H1 (cell line): ENCODE results near the gene RMP24.

Experiments
- CEBPB ChIP-seq: IDR thresholded peaks from 2 replicates; pipeline ENCODE4 v1.6.1; 2012; ENCODE audit warnings: low read depth, low read length
- GABPA ChIP-seq: IDR thresholded peaks from 2 replicates; pipeline ENCODE4 v1.6.1; 2011; ENCODE audit warnings: mild to moderate bottlenecking, low read length, moderate library complexity, borderline replicate concordance; ENCODE audit not compliant: insufficient read depth
- JUN ChIP-seq: IDR thresholded peaks from 2 replicates; pipeline ENCODE4 v1.6.1; 2011; ENCODE audit warnings: low read depth, mild to moderate bottlenecking, improper control_type of control experiment, low read length
- NRF1 ChIP-seq: IDR thresholded peaks from 2 replicates; pipeline ENCODE4 v1.6.1; 2011; ENCODE audit warnings: mild to moderate bottlenecking, low read depth, low read length, improper control_type of control experiment
- POLR2A ChIP-seq, 2 experiments: IDR thresholded peaks; 1 replicate in 1 of 2; 2 replicates in 1 of 2; pipeline ENCODE4 v1.6.1; 2011; ENCODE audit warnings: low read depth in 2 of 2, low read length in 2 of 2, mild to moderate bottlenecking in 2 of 2; ENCODE audit errors: control extremely low read depth in 1 of 2
- RFX5 ChIP-seq: IDR thresholded peaks from 2 replicates; pipeline ENCODE4 v1.6.1; 2011; ENCODE audit warnings: low read depth, low read length, improper control_type of control experiment, borderline replicate concordance
- SP1 ChIP-seq: IDR thresholded peaks from 2 replicates; pipeline ENCODE4 v1.6.1; 2011; ENCODE audit warnings: low read depth, low read length
- ZNF274 ChIP-seq: IDR thresholded peaks from 2 replicates; pipeline ENCODE4 v1.7.0; 2012; ENCODE audit warnings: low read length, borderline replicate concordance; ENCODE audit errors: extremely low read depth
- TF ChIP-seq, protein P1 (sequence below), 3 experiments: IDR thresholded peaks; 1 replicate in 2 of 3; 2 replicates in 1 of 3; pipeline versions ENCODE4 v1.5.1 to v1.6.1; 2011; ENCODE audit warnings: low read length in 3 of 3, mild to moderate bottlenecking in 3 of 3, inconsistent platforms in 2 of 3, low read depth in 1 of 3, moderate library complexity in 1 of 3; ENCODE audit not compliant: insufficient read depth in 1 of 3; ENCODE audit errors: control extremely low read depth in 1 of 3

DNA sequence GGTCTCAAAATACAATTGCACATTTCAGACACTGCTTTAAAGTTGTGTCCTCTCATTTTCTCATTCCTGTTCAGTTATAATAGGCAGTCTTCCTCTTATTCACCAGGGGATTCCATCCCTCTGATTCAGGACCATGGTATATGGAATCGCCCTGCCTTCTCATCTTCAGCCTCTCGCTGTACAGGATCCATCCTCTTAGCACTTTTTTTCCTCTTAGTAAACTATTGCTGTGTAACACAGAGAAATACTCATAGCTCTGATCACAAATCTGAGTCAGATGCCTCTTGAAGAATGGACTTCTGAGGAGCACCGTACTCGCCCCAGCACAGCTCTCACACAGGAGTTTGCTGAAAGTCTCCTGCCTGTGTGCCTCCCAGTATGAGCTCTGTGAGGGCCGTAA lies 11.3 kb downstream of the RMP24 start:
- TF ChIP-seq SP1 (no peak), GABPA (no peak), ZNF274 (no peak), JUN (no peak), CEBPB (no peak), RFX5 (no peak), POLR2A (IDR thresholded peaks at IDR 0.05; ENCODE audit: control extremely low read depth in 1 of 2, low read depth in 2 of 2, low read length in 2 of 2) (no peak), NRF1 (no peak)
- TF ChIP-seq, protein P1, sequence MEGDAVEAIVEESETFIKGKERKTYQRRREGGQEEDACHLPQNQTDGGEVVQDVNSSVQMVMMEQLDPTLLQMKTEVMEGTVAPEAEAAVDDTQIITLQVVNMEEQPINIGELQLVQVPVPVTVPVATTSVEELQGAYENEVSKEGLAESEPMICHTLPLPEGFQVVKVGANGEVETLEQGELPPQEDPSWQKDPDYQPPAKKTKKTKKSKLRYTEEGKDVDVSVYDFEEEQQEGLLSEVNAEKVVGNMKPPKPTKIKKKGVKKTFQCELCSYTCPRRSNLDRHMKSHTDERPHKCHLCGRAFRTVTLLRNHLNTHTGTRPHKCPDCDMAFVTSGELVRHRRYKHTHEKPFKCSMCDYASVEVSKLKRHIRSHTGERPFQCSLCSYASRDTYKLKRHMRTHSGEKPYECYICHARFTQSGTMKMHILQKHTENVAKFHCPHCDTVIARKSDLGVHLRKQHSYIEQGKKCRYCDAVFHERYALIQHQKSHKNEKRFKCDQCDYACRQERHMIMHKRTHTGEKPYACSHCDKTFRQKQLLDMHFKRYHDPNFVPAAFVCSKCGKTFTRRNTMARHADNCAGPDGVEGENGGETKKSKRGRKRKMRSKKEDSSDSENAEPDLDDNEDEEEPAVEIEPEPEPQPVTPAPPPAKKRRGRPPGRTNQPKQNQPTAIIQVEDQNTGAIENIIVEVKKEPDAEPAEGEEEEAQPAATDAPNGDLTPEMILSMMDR (IDR thresholded peaks at IDR 0.05; ENCODE audit: control extremely low read depth in 1 of 3, insufficient read depth in 1 of 3, low read depth in 1 of 3, low read length in 3 of 3), result no peak
